ENCODE data around the gene MEIG1.

DNA sequence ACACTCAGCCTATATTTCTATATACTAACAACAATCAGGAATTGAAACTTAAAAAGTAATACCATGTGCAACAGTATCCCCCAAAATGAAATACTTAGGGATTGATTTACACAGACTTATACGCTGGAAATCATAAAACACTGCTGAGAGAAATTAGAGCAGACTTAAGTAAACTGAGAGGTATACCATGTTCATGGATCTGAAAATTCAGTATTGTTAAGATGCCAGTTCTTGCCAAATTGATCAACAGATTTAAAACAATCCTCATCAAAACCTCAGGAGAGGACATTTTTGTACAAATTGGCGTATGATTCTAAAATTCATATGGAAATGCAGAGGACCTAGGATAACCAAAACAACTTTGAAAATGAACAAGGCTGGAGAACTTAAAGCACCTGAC, 42.6 kb upstream of the MEIG1 start:
- TF ChIP-seq REST (IDR thresholded peaks at IDR 0.05; ENCODE audit: insufficient read depth in 1 of 2, low read depth in 2 of 2, low read length in 1 of 2) (no peak), SIN3A (IDR thresholded peaks at IDR 0.05; ENCODE audit: borderline replicate concordance, insufficient read depth, low read depth, low read length) (no peak)
- TF ChIP-seq, protein P1, sequence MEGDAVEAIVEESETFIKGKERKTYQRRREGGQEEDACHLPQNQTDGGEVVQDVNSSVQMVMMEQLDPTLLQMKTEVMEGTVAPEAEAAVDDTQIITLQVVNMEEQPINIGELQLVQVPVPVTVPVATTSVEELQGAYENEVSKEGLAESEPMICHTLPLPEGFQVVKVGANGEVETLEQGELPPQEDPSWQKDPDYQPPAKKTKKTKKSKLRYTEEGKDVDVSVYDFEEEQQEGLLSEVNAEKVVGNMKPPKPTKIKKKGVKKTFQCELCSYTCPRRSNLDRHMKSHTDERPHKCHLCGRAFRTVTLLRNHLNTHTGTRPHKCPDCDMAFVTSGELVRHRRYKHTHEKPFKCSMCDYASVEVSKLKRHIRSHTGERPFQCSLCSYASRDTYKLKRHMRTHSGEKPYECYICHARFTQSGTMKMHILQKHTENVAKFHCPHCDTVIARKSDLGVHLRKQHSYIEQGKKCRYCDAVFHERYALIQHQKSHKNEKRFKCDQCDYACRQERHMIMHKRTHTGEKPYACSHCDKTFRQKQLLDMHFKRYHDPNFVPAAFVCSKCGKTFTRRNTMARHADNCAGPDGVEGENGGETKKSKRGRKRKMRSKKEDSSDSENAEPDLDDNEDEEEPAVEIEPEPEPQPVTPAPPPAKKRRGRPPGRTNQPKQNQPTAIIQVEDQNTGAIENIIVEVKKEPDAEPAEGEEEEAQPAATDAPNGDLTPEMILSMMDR (IDR thresholded peaks at IDR 0.05): no peak
